Loucy (cell line): ENCODE results near the gene OGT.
"Not testable (repeated sequence)": the region's sequence is repeated elsewhere in the genome, so short reads cannot be mapped to it uniquely, and the experiment has no call there.

Experiments
- H2AFZ ChIP-seq: fragments of 200-600 bp; sonication (generic); 2 replicates; pipeline ENCODE4 v1.6.0; 2016; ENCODE audit warnings: antibody characterized with exemption, mild to moderate bottlenecking, low read length, moderate library complexity
- H3F3A ChIP-seq: fragments of 200-600 bp; 2 replicates; pipeline ENCODE4 v1.6.0; 2016; ENCODE audit warnings: antibody characterized with exemption, low read depth, mild to moderate bottlenecking
- H3K27me3 ChIP-seq: fragments of 200-600 bp; sonication (generic); 2 replicates; pipeline ENCODE4 v1.6.1; 2014; ENCODE audit warnings: low read length, mild to moderate bottlenecking; ENCODE audit not compliant: insufficient read depth, poor library complexity, severe bottlenecking
- H3K36me3 ChIP-seq: fragments of 200-600 bp; sonication (generic); 2 replicates; pipeline ENCODE4 v1.6.1; 2016; ENCODE audit warnings: low read length; ENCODE audit not compliant: insufficient read depth
- H3K4me1 ChIP-seq: fragments of 200-600 bp; sonication (generic); 2 replicates; pipeline ENCODE4 v1.5.1; 2014; ENCODE audit warnings: low read length, mild to moderate bottlenecking; ENCODE audit not compliant: insufficient read depth, poor library complexity, severe bottlenecking
- H3K4me2 ChIP-seq: fragments of 200-600 bp; sonication (generic); 2 replicates; pipeline ENCODE4 v1.6.0; 2014; ENCODE audit warnings: antibody characterized with exemption, low read length, low read depth, mild to moderate bottlenecking; ENCODE audit not compliant: poor library complexity, severe bottlenecking
- H3K4me3 ChIP-seq: fragments of 200-600 bp; sonication (generic); 2 replicates; pipeline ENCODE4 v1.5.1; 2014; ENCODE audit warnings: low read length, mild to moderate bottlenecking, mixed read lengths; ENCODE audit not compliant: poor library complexity, severe bottlenecking
- H3K79me2 ChIP-seq: fragments of 200-600 bp; sonication (generic); 2 replicates; pipeline ENCODE4 v1.6.1; 2014; ENCODE audit warnings: low read length; ENCODE audit not compliant: insufficient read depth
- H3K9ac ChIP-seq: fragments of 200-600 bp; sonication (generic); 2 replicates; pipeline ENCODE4 v1.6.0; 2014; ENCODE audit warnings: mild to moderate bottlenecking, low read depth, low read length, moderate library complexity; ENCODE audit not compliant: poor library complexity, severe bottlenecking
- H3K9me2 ChIP-seq: fragments of 200-600 bp; sonication (generic); replicated peaks from 2 replicates; pipeline ENCODE4 v1.6.1; 2016; ENCODE audit warnings: low read depth, low read length, mixed read lengths
- H3K9me3 ChIP-seq: fragments of 200-600 bp; sonication (generic); 2 replicates; pipeline ENCODE4 v1.6.1; 2014; ENCODE audit warnings: mild to moderate bottlenecking, antibody characterized with exemption, low read length, low read depth; ENCODE audit not compliant: insufficient read depth
- H4K20me1 ChIP-seq: fragments of 200-600 bp; sonication (generic); 2 replicates; pipeline ENCODE4 v1.6.0; 2014; ENCODE audit warnings: antibody characterized with exemption, low read length, mild to moderate bottlenecking; ENCODE audit not compliant: insufficient read depth, poor library complexity, severe bottlenecking
- EZH2phosphoT487 ChIP-seq: fragments of 200-600 bp; IDR thresholded peaks from 2 replicates; pipeline ENCODE4 v1.6.1; 2018; ENCODE audit warnings: antibody characterized with exemption, mild to moderate bottlenecking, moderate library complexity, borderline replicate concordance
- TF ChIP-seq, protein P1 (sequence below): fragments of 200-600 bp; sonication (generic); conservative IDR thresholded peaks from 2 replicates; pipeline ENCODE4 v1.5.1; 2014; ENCODE audit warnings: mild to moderate bottlenecking, antibody characterized with exemption, low read length

Gene OGT

DNA sequence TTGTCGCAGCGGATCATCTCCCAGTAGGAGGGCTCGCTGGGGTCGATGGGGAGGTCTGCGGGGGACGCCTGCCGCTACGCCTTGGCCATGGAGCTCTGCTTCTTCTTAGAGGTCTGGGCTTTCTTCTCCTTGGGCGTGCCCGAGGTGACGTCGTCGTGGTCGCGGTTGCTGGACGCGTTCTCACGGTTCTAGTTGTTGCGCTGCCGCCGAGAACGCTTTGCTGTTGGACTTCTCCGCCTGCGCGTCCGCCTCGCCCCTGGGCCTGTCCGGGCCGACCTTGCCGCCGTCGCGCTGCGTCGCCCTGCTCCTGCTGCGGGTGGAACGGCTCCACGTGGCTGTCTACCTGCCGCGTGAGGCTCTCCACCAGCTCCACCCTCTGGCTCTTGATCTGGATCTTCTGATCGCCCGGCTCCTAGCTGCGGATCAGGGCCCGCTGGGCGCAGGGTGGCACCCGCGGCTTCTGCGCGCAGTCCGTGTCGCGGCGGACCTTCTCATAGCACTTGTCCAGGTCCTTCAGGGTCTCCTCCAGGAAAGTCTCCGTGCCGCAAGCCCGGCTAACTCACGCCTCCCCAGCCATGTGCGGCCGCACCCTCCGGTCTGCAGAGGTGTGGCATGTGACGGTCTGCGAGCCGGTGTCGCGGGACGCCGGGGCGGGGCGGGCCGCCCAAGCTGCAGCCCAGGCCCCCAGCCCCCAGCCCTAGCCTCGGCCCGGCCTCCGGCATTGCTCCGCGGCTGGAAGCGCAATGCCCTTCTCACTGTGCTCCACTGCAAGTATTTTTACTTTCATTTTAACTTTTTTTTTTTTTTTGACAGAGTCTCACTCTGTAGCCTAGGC, 40.5 kb upstream of the OGT start:
- Histone ChIP-seq H3K27me3 (no peaks in the 10 kb centered on the region), H3K9me2 (no peaks in the 10 kb centered on the region), H3K9ac (no peak overlapping the region), H3K4me2 (no peak overlapping the region), H3K79me2 (no peaks in the 10 kb centered on the region), H4K20me1 (no peaks in the 10 kb centered on the region), H3F3A (no peaks in the 10 kb centered on the region), H3K4me3 (no peak overlapping the region), H3K4me1 (no peaks in the 10 kb centered on the region), H3K36me3 (no peaks in the 10 kb centered on the region), H3K9me3 (no peaks in the 10 kb centered on the region), H2AFZ (no peak overlapping the region)
- TF ChIP-seq, protein P1, sequence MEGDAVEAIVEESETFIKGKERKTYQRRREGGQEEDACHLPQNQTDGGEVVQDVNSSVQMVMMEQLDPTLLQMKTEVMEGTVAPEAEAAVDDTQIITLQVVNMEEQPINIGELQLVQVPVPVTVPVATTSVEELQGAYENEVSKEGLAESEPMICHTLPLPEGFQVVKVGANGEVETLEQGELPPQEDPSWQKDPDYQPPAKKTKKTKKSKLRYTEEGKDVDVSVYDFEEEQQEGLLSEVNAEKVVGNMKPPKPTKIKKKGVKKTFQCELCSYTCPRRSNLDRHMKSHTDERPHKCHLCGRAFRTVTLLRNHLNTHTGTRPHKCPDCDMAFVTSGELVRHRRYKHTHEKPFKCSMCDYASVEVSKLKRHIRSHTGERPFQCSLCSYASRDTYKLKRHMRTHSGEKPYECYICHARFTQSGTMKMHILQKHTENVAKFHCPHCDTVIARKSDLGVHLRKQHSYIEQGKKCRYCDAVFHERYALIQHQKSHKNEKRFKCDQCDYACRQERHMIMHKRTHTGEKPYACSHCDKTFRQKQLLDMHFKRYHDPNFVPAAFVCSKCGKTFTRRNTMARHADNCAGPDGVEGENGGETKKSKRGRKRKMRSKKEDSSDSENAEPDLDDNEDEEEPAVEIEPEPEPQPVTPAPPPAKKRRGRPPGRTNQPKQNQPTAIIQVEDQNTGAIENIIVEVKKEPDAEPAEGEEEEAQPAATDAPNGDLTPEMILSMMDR: no peak
- no peak for TF ChIP-seq EZH2phosphoT487

DNA sequence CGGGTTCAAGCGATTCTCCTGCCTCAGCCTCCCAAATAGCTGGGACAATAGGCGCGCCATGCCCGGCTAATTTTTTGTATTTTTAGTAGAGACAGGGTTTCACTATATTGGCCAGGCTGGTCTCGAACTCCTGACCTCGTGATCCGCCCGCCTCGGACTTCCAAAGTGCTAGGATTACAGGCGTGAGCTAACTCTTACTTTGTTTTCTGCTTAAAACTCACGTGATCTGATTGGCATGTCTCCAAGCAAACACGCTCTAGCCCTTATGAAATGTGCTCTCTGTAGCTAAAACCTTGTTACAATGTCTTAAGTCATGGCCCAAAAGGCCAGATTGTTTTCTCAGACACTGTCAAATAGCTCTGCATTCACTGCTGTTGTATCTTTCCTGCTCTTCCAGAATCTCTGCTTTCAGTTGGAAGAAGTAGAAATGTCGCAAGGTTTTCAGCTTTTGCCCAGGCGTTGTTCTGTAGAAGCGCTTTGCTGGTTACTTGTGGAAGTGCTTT, 39.7 kb upstream of the OGT start:
- TF ChIP-seq, protein P1: no peak
- no peak for TF ChIP-seq EZH2phosphoT487
- Histone ChIP-seq H4K20me1 (no peaks in the 10 kb centered on the region), H3K79me2 (no peaks in the 10 kb centered on the region), H3K4me1 (no peaks in the 10 kb centered on the region), H3K9me2 (no peaks in the 10 kb centered on the region), H3K4me3 (no peak overlapping the region), H3K9ac (no peak overlapping the region), H3K27me3 (no peaks in the 10 kb centered on the region), H3K4me2 (no peak overlapping the region), H3K36me3 (no peaks in the 10 kb centered on the region), H2AFZ (no peak overlapping the region), H3K9me3 (no peaks in the 10 kb centered on the region), H3F3A (no peaks in the 10 kb centered on the region)

DNA sequence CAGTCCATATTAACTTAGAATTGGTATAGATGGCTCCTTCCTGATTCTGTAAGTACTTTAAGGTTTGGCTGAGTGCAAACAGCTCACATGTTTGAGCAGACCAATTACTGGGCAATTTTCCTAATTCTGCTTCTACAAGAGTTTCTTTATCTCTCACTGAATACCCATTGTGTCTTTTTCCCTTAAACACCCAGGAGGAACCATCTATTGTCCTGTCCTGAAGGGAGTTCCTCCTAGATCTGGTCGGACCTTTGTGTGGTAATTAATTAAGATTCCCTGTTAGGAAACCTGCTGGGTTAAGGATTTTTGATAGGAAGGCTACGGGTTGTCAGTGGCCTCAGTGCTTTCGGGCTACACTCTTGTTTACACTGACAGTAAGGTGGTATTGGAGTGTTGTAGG, 36.9 kb upstream of the OGT start:
- not testable (repeated sequence) for H2AFZ ChIP-seq, H3F3A ChIP-seq, H3K4me2 ChIP-seq, H3K79me2 ChIP-seq, H3K9ac ChIP-seq, H4K20me1 ChIP-seq, H3K9me2 ChIP-seq, H3K4me3 ChIP-seq, H3K27me3 ChIP-seq, H3K9me3 ChIP-seq, H3K36me3 ChIP-seq, H3K4me1 ChIP-seq

DNA sequence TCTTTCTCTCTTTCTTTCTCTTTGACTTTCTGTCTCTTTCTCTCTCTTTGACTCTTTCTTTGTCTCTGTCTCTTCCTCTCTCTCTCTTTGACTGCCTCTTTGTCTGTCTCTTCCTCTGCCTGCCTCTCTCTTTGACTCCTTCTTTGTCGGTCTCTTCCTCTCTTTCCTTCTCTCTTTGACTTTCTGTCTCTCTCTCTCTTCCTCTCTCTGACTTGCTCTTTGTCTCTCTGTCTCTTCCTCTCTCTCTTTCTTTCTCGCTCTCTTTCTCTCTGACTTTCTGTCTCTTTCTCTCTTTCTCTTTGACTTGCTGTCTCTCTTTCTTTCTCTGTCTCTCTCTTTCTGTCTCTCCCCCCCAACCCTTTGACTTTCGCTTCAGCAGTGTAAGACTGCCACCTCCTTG, 36.4 kb upstream of the OGT start:
- H3K27me3 ChIP-seq: no peaks in the 10 kb centered on the region
- no peaks in the 10 kb centered on the region for H4K20me1 ChIP-seq
- TF ChIP-seq, protein P1: no peak
- TF ChIP-seq EZH2phosphoT487: no peak
- no peak overlapping the region for H2AFZ ChIP-seq
- no peaks in the 10 kb centered on the region for H3K9me2 ChIP-seq
- no peaks in the 10 kb centered on the region for H3K36me3 ChIP-seq
- H3K9me3 ChIP-seq: no peaks in the 10 kb centered on the region
- no peaks in the 10 kb centered on the region for H3K4me1 ChIP-seq
- H3F3A ChIP-seq: no peaks in the 10 kb centered on the region
- no peak overlapping the region for H3K9ac ChIP-seq
- H3K79me2 ChIP-seq: no peaks in the 10 kb centered on the region
- H3K4me3 ChIP-seq: no peak overlapping the region
- H3K4me2 ChIP-seq: no peak overlapping the region

DNA sequence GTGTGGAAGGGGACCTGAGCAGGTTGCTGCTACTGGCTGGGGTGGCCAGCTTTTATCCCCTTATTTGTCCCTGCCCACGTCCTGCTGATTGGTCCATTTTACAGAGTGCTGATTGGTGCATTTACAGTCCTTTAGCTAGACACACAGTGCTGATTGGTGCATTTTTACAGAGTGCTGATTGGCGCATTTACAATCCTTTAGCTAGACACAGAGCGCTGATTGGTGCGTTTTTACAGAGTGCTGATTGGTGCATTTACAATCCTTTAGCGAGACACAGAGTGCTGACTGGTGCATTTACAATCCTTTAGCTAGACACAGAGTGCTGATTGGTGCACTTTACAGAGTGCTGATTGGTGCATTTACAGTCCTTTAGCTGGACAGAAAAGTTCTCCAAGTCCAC, 30.8 kb upstream of the OGT start:
- not testable (repeated sequence) for H3K27me3 ChIP-seq, H3K9ac ChIP-seq, H3K79me2 ChIP-seq, H3K4me2 ChIP-seq, H4K20me1 ChIP-seq, H3F3A ChIP-seq, H3K9me2 ChIP-seq, H3K4me1 ChIP-seq, H3K36me3 ChIP-seq, H2AFZ ChIP-seq, H3K9me3 ChIP-seq, H3K4me3 ChIP-seq
